GM18499 (cell line): ENCODE results near the gene HMG20A.

ENCODE experiments used
- ATAC-seq: cut with Tn5 transposase; IDR thresholded peaks from one replicate; pipeline ENCODE4 v1.9.1; 2021; ENCODE audit warnings: moderate number of reproducible peaks; ENCODE audit not compliant: insufficient read depth, unreplicated experiment

Gene HMG20A

DNA sequence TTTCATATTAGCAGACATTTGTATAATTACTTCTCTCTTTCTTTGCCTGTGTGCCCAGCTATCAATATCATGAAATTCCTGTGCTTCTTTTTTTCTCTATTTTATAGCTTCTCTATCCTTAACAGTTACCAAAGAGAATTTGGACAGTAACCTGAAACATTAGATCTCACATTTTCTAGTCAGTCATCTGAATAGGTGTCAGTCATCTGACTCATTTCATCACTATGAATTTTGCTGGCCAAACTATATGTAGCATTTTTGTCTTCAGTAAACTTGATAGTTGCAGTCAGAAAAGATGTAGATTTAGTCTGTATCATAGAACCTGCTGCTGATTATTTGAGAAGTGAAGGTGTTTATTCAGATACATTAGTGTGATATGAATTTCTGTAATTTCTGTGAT lies 52.6 kb downstream of the HMG20A start:
- ATAC-seq = no peak

GRCh38 chr15:77474310-77474988 lies 53.8 kb downstream of the HMG20A start:
- no peak for ATAC-seq

GRCh38 chr15:77475001-77475400 lies 54.3 kb downstream of the HMG20A start:
- no peak for ATAC-seq

DNA sequence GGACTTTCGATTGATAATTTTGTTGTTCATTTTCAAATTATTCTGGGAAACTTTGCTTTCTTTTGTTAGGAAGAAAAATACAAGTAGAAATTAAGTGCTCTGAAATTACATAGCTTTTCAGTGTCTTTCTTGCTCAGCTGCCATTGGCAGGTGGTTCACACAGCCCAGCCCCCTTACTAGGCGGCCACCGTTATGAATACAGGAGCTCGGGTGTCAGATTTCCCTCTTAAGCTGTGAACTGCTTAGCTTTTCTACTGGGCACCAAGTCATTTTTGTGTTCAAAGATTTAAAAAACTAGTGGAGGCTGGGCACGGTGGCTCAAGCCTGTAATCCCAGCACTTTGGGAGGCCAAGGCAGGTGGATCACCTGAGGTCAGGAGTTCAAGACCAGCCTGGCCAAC lies 55.2 kb downstream of the HMG20A start:
- ATAC-seq = no peak

GRCh38 chr15:77476995-77477394 lies 56.3 kb downstream of the HMG20A start:
- no peak for ATAC-seq

GRCh38 chr15:77478051-77478450 lies 57.4 kb downstream of the HMG20A start:
- no peak for ATAC-seq

DNA sequence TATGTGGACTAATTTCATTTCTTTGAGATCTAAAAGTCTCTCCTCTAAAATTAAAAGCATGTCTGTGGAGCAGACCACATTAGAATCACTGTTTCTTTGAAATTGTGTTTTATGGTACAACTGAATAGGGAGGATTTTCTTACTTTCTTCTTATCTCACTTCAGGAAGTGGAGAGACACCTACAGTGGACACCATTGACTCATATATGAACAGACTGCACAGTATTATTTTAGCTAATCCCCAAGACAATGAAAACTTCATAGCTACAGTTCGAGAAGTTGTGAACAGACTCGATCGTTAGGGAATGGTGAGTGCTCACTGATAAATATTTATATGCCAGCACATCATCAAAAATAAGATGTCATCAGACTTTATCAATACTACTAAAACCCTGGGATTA lies 58.3 kb downstream of the HMG20A start:
- ATAC-seq = no peak

GRCh38 chr15:77480859-77481633 lies 60.4 kb downstream of the HMG20A start:
- no peak for ATAC-seq

DNA sequence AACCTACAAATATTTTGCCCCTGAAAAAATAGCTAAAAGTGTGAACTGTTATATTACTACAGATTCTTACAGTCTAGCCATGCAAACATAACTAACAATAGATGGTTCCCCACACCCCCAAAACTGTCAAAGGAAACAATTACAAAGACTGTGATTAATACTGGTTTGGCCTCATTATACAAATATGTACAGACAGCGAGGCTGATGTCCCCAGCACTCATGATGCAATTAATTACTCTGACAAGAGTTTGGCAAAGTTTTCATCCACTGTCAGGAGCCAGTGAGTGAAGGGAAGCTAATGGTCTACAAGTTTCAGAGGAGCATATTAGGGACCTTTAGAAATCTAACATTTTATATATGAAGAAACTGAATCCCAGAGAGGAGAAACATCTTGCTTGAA lies 61.0 kb downstream of the HMG20A start:
- ATAC-seq = no peak

DNA sequence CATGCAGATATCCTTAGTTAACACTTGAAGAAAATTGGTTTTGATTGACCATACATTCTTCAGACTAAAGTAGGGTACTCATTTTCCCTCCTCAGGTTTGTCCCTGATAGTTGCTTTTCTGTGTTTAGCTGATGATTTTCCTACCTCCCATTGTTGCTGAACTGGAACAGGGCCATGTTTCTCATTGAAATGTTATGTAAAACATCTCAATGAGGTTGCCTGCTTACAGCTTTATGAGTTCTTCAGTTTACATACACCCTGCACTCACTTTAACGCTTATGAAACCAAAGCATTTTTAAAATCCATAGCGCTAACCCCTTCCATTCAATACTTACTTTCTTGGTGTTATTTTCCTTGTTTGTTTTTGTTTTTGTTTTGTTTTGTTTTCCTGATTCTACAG lies 61.9 kb downstream of the HMG20A start:
- no peak for ATAC-seq

- no peak for ATAC-seq
Measured at GRCh38 chr15:77483425-77484140, 62.9 kb downstream of the HMG20A start.

- no peak for ATAC-seq
Measured at GRCh38 chr15:77484994-77485393, 64.3 kb downstream of the HMG20A start.

- no peak for ATAC-seq
Measured at GRCh38 chr15:77486542-77487468, 66.1 kb downstream of the HMG20A start.

GRCh38 chr15:77487469-77487842 lies 66.8 kb downstream of the HMG20A start:
- ATAC-seq = no peak

GRCh38 chr15:77487888-77488287 lies 67.2 kb downstream of the HMG20A start:
- ATAC-seq = no peak

GRCh38 chr15:77489647-77490046 lies 69.0 kb downstream of the HMG20A start:
- ATAC-seq = no peak

GRCh38 chr15:77493324-77493907 lies 72.7 kb downstream of the HMG20A start:
- no peak for ATAC-seq

- no peak for ATAC-seq
Measured at GRCh38 chr15:77494073-77494867, 73.6 kb downstream of the HMG20A start.

DNA sequence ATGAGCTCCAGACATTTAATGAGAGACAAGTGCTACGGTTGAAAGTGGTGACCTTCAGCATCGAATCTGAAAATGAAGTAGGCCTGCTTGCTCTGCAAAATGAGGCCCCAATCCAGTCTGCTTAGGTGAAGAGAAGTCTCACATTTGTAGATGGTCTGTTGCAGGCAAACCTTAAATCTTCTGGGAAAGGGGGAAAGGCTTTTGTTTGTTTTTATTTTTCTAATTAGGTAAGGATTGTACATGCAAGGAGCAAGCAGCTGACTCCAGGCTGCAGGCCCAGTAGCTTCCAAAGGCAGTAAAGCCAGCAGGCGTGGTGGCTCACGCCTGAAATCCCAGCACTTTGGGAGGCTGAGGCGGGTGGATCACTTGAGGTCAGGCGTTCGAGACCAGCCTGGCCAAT lies 74.3 kb downstream of the HMG20A start:
- no peak for ATAC-seq
